DMS153 (cell line): ENCODE data around the gene PLPPR1.
"Not testable (repeated sequence)": the region's sequence is repeated elsewhere in the genome, so short reads cannot be mapped to it uniquely, and the experiment has no call there.

Experiments
- DNase-seq: peaks from one replicate; lab custom pipeline; 2025; lab: John Stamatoyannopoulos, UW

Gene PLPPR1

GRCh38 chr9:101121836-101122399 is 93.4 kb downstream of the PLPPR1 start:
- no peak for DNase-seq

- DNase-seq, result no peak
These were observed 98.0 kb downstream of the PLPPR1 start for GRCh38 chr9:101126556-101126955.

DNA sequence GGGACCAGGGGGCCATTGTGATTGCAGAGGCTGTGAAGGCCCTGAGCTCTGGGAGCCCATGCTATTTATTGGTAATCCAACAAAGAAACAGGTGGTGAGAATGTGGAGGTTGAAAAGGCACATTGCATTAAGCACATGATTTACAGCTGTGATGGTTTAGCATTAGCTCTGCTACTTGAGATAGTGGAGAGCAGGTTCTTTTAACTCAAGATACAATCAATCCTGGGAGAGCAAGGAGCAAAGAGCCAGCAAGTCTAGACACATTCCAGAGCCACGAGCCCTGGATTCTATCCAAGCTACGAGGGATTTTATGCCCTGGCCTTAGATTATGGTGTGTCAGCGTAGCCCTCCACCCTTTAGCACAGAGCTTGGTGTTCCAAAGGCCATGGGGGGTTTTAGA is 98.8 kb downstream of the PLPPR1 start:
- not testable (repeated sequence) for DNase-seq

- no peak for DNase-seq
These were observed 100.1 kb downstream of the PLPPR1 start for GRCh38 chr9:101128623-101129022.

GRCh38 chr9:101130054-101130453 is 101.5 kb downstream of the PLPPR1 start:
- DNase-seq, result no peak

GRCh38 chr9:101131326-101131725 is 102.8 kb downstream of the PLPPR1 start:
- no peak for DNase-seq

GRCh38 chr9:101132801-101133200 is 104.3 kb downstream of the PLPPR1 start:
- no peak for DNase-seq

- no peak for DNase-seq
These were observed 110.0 kb downstream of the PLPPR1 start for GRCh38 chr9:101138509-101138908.

- peak; percentile 67 for DNase-seq
These were observed 110.6 kb downstream of the PLPPR1 start for GRCh38 chr9:101139082-101139481.

- no peak for DNase-seq
These were observed 112.2 kb downstream of the PLPPR1 start for GRCh38 chr9:101140764-101141163.

GRCh38 chr9:101146508-101146907 is 118.0 kb downstream of the PLPPR1 start:
- no peak for DNase-seq

DNA sequence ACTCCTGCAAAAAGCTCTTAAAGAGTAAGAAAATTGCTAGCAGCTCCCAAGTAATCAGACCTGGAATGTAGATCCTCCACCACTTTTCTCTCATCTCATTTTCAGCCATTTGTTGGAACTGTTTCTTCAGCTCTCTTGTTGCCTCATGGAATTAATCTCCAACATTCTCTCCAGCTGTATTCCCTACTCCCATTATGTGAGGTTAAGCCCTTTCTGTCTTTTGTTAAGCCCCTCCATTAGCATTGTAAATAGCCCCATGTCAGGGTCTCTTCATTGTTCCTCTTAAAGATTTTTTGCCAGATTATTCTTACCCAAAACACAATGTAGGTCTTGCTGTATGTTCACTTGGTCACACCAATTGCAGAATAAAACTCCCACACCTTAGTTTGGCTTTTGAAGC is 119.8 kb downstream of the PLPPR1 start:
- DNase-seq, result no peak

- no peak for DNase-seq
These were observed 129.8 kb downstream of the PLPPR1 start for GRCh38 chr9:101158361-101158760.

- no peak for DNase-seq
These were observed 133.7 kb downstream of the PLPPR1 start for GRCh38 chr9:101162231-101162630.

DNA sequence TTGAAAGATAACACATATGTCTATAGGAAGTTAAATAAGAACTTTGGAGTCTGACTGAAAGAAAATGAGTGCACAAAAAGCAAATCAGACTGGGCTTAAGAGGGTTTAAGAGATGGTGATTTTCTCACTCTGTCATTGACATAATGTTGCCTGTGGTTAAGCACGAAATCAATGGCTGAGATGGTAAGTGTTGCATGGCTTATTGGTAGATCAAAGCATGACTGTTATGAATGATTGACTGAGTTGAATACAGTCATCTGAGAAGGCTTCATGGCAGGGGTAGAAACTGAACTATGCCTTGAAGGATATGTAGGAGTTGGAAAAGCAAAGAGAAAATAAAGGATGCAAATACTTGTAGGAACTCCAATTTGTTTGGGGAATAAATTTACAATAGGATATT is 136.6 kb downstream of the PLPPR1 start:
- no peak for DNase-seq

GRCh38 chr9:101167490-101168134 is 139.1 kb downstream of the PLPPR1 start:
- no peak for DNase-seq

DNA sequence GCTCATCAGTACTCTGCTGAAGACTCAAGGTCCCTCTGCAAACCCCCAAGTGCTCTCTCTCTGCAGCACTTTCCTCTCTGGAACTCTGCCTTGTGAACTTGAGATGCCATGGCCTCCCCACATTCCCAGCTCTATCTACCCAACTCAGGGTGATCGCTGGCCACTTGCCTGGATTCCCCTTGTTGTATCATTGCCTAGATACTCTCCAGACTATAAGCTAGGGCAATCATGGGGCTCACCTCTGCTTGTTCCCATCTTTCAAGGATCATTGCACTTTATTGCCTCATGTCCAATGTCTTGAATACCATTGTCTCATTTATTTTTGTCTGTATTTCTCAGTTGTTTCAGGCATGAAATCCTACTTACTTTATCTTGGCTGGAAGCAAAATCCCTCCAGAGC is 144.1 kb downstream of the PLPPR1 start:
- DNase-seq, result no peak

DNA sequence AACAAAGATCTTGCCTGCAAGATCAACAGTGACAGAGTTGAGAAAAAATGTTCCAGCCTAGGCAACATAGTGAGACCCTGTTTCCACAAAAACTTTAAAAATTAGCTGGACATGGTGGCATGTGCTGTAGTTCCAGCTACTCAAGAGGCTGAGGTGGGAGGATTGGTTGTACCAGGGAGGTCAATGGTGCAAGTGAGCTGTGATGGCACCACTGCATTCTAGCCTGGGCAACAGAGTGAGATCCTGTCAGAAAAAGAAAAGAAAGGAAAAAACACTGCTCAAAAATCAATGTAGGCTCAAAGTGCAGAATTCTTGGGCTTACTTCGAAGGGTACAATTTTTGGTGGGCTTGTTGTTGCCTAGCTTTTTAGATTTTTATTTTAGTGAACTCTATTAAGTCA is 145.4 kb downstream of the PLPPR1 start:
- DNase-seq, result no peak

- no peak for DNase-seq
These were observed 147.9 kb downstream of the PLPPR1 start for GRCh38 chr9:101176384-101176783.

GRCh38 chr9:101184813-101185278 is 156.3 kb downstream of the PLPPR1 start:
- DNase-seq, result no peak

DNA sequence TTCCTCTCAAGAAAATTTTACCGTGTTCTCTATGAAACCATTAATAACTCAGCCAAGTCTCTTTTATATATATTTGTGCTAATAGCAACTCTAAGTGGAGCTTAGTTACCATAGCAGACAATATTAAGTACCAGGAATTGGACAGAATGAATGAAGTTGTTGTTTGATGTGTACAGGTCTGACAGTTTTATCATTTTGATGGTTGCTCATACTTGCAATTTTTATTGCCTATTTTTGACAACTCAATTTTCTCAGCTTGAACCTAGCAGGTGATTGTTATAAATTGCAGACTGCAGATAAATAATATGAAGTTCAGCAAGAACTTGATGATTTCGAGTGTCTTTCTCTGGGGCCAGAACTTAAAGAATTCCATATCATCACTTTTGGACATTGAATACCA is 163.2 kb downstream of the PLPPR1 start:
- DNase-seq, result no peak

GRCh38 chr9:101197026-101197425 is 168.5 kb downstream of the PLPPR1 start:
- DNase-seq, result no peak

DNA sequence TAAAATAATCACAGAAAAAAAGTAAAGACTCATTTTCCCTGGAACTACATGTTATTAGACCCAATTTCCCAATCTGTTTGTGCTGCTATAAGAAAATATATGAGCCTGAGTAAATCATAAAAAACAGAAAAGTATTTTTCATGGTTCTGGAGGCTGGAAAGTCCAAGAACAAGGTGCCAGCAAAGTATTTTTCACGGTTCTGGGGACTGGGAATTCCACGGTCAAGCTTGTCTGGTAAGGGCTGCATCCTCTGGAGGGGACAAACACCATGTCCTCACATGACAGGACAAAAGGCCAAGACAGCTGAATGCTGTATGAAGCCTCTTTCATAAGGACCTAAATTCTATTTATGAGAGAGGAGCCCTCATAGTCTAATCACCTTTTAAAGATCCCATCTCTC is 172.3 kb downstream of the PLPPR1 start:
- DNase-seq, result no peak

GRCh38 chr9:101201630-101202029 is 173.1 kb downstream of the PLPPR1 start:
- no peak for DNase-seq
